Medulla oblongata (tissue), 1 donor: Measurements from ENCODE around the gene SRSF1.
"Not testable (repeated sequence)": the region's sequence is repeated elsewhere in the genome, so short reads cannot be mapped to it uniquely, and the experiment has no call there.

Experiments
- DNase-seq: peaks from one replicate; pipeline ENCODE4 v3.0.0-alpha.2; 2015; ENCODE audit errors: extremely low spot score

The SRSF1 gene

GRCh38 chr17:57965521-57966160 lies 41.4 kb downstream of the SRSF1 start:
- DNase-seq, result no peak

GRCh38 chr17:57963149-57963511 lies 43.9 kb downstream of the SRSF1 start:
- DNase-seq, result no peak

GRCh38 chr17:57962279-57963148 lies 44.5 kb downstream of the SRSF1 start:
- no peak for DNase-seq

GRCh38 chr17:57959929-57960328 lies 47.1 kb downstream of the SRSF1 start:
- no peak for DNase-seq

- DNase-seq, result not testable (repeated sequence)
These were observed 48.7 kb downstream of the SRSF1 start for GRCh38 chr17:57958391-57958790.

GRCh38 chr17:57957886-57958285 lies 49.2 kb downstream of the SRSF1 start:
- DNase-seq, result no peak

- DNase-seq, result no peak
These were observed 49.8 kb downstream of the SRSF1 start for GRCh38 chr17:57957120-57957850.

GRCh38 chr17:57956291-57957119 lies 50.5 kb downstream of the SRSF1 start:
- no peak for DNase-seq

GRCh38 chr17:57955183-57955931 lies 51.7 kb downstream of the SRSF1 start, which contains the start of gene CUEDC1:
Gene CUEDC1, minus strand, starts transcription at chr17:57955412. Its CDS starts 69,848 bp downstream, at chr17:57885564.
- DNase-seq, result no peak

GRCh38 chr17:57954397-57955182 lies 52.5 kb downstream of the SRSF1 start:
- DNase-seq, result no peak

GRCh38 chr17:57953705-57954396 lies 53.2 kb downstream of the SRSF1 start:
- no peak for DNase-seq
